Ovary (tissue), 9 donors: ENCODE results near the gene SEMA6D. TPM values are rescaled to one million over a fixed set of nuclear protein-coding genes. Genes with fewer than 3 reads are reported as not detected.

ENCODE experiments used
- DNase-seq, 5 donors: peaks; one replicate each; pipeline ENCODE4 v3.0.0-alpha.2; 2019 to 2020
- H3K27ac ChIP-seq, 2 donors: fragments of 200-600 bp; one replicate each; pipeline versions ENCODE4 v1.5.1 to v1.8.0; 2019 to 2022
- H3K27me3 ChIP-seq: fragments of 200-600 bp; one replicate; pipeline ENCODE4 v1.8.0; 2022
- H3K36me3 ChIP-seq: fragments of 200-600 bp; sonication (generic); one replicate; pipeline ENCODE4 v1.5.1; 2019
- H3K4me1 ChIP-seq: one replicate; pipeline ENCODE4 v1.8.1; 2013; ENCODE audit warnings: mild to moderate bottlenecking, moderate library complexity; ENCODE audit not compliant: insufficient read depth
- H3K4me3 ChIP-seq: fragments of 200-600 bp; sonication (generic); one replicate; pipeline ENCODE4 v1.5.1; 2017
- H3K9me3 ChIP-seq, 2 donors: fragments of 200-600 bp in 1 of 2; sonication (generic) in 1 of 2; one replicate each; pipeline versions ENCODE4 v1.5.1 to v1.8.1; 2013 to 2019; ENCODE audit warnings: mild to moderate bottlenecking in 1 of 2, moderate library complexity in 1 of 2
- CTCF ChIP-seq, 3 donors: fragments of 450-650 bp in 2 of 3; fragments of 200-600 bp in 1 of 3; IDR thresholded peaks; one replicate each; pipeline versions ENCODE4 v1.5.1 to v1.8.0; 2016 to 2022; ENCODE audit warnings: antibody characterized with exemption in 3 of 3, mild to moderate bottlenecking in 1 of 3
- EP300 ChIP-seq: sonication (generic); formaldehyde crosslinking; IDR thresholded peaks from one replicate; pipeline ENCODE4 v1.6.1; 2017; ENCODE audit warnings: antibody characterized with exemption
- POLR2A ChIP-seq: fragments of 450-650 bp; IDR thresholded peaks from one replicate; pipeline ENCODE4 v1.6.1; 2017; ENCODE audit warnings: antibody characterized with exemption, mild to moderate bottlenecking, moderate library complexity
- WGBS, 3 donors: extraction: QIAGEN DNeasy Blood & Tissue Kit in 1 of 3; methylation state at CpG; one replicate each; pipeline versions ENCODE4 v1.1.5 to v1.1.7; 2013 to 2017; 5-methylcytosine and 5-hydroxymethylcytosine counted together
- intact Hi-C, 4 donors: fragments of 100-400 bp; cut with DNase I; formaldehyde crosslinking; loops; one replicate each; pipeline versions ENCODE4 v1.11.0 to v1.15.1; 2022 to 2023
- polyA plus RNA-seq, 2 donors: library from polyadenylated mRNA; stranded (reverse); fragments of 200-250 nt in 1 of 2; fragments of 350-450 nt in 1 of 2; fragmentation: Illumina TruSeq in 1 of 2; extraction: RNeasy Lipid Tissue Mini Kit (QIAGEN cat#74804) in 1 of 2; gene quantifications; one replicate each; pipeline ENCODE4 v1.2.3, GENCODE V29; 2013 to 2014
- total RNA-seq, 7 donors: library from RNA; depleted of rRNA in 2 of 7; stranded (reverse); fragments of >200 nt in 2 of 7; fragmentation: NEBNext Ultra II Directional in 3 of 7; extraction: Animal tissue kit (Norgen Biotek cat#: 25700) in 3 of 7; gene quantifications; one replicate each; pipeline versions ENCODE4 v1.1.0 to v1.2.4, GENCODE V29; 2016 to 2023
- donor health status: DM: no; HTN: no; CAD: no; lungs with moderate emphysema.
- donor health status: DM: no; HTN: no; CAD: no.
- donor health status: Bipolar disorder and iron deficiency.
- donor health status: DM: yes; HTN: yes; CAD: no.
- donor health status: DM: no; HTN: no; CAD: no.
- donor health status: DM: yes; HTN: yes; CAD: no.

Gene SEMA6D
- total and polyA plus RNA-seq, 9 donors, result 13.7 to 45.3 (median 27.2) TPM

GRCh38 chr15:47744973-47745372 lies 27.7 kb downstream of the SEMA6D start:
- H3K27ac ChIP-seq, result no peak overlapping the region
- TF ChIP-seq POLR2A (no peak), EP300 (no peak), CTCF (IDR thresholded peaks at IDR 0.05) (no peak)
- H3K4me3 ChIP-seq, result no peak overlapping the region
- no peaks in the 10 kb centered on the region for H3K36me3 ChIP-seq
- no peaks in the 10 kb centered on the region for H3K27me3 ChIP-seq
- no peak for DNase-seq
- intact Hi-C loops, result no loop called here
- WGBS, 3 donors, result 93 to 100% (median 96%) methylated on average over 2 of the region's 2 CpGs
- H3K4me1 ChIP-seq, result peaks cover 18% of the 10 kb centered on the region
- no peaks in the 10 kb centered on the region for H3K9me3 ChIP-seq

- WGBS, 3 donors, result 61 to 64% (median 61%) methylated on average over 3 of the region's 3 CpGs
- H3K9me3 ChIP-seq, result no peaks in the 10 kb centered on the region
- H3K4me3 ChIP-seq, result no peak overlapping the region
- intact Hi-C loops, result no loop called here
- H3K27ac ChIP-seq, result no peak overlapping the region
- peaks cover 25% of the 10 kb centered on the region for H3K4me1 ChIP-seq
- no peak for TF ChIP-seq POLR2A
- no peak for TF ChIP-seq CTCF (IDR thresholded peaks at IDR 0.05)
- TF ChIP-seq EP300, result no peak
- DNase-seq, result no peak
- H3K36me3 ChIP-seq, result no peaks in the 10 kb centered on the region
- no peaks in the 10 kb centered on the region for H3K27me3 ChIP-seq
Measured at GRCh38 chr15:47746516-47746915, 29.2 kb downstream of the SEMA6D start.

GRCh38 chr15:47750030-47750739 lies 32.9 kb downstream of the SEMA6D start:
- 26 to 33% (median 31%) methylated on average over 2 of the region's 2 CpGs for WGBS, 3 donors
- H3K4me1 ChIP-seq, result peaks cover 17% of the 10 kb centered on the region
- no peaks in the 10 kb centered on the region for H3K27me3 ChIP-seq
- no peaks in the 10 kb centered on the region for H3K36me3 ChIP-seq
- intact Hi-C loops, result no loop called here
- H3K9me3 ChIP-seq, result no peaks in the 10 kb centered on the region
- DNase-seq, result peak in 1 of 5 donors; percentile 21
- no peak for TF ChIP-seq EP300
- TF ChIP-seq CTCF (IDR thresholded peaks at IDR 0.05), result no peak
- no peak for TF ChIP-seq POLR2A
- H3K27ac ChIP-seq, result peak overlapping the region in 1 of 2 donors; percentile 11
- H3K4me3 ChIP-seq, result no peak overlapping the region

GRCh38 chr15:47750740-47751262 lies 33.5 kb downstream of the SEMA6D start:
- intact Hi-C loops, result no loop called here
- H3K27me3 ChIP-seq, result no peaks in the 10 kb centered on the region
- DNase-seq, result no peak
- peak overlapping the region in 1 of 2 donors; percentile 11 for H3K27ac ChIP-seq
- H3K9me3 ChIP-seq, result no peaks in the 10 kb centered on the region
- H3K36me3 ChIP-seq, result no peaks in the 10 kb centered on the region
- TF ChIP-seq EP300 (no peak), POLR2A (no peak), CTCF (IDR thresholded peaks at IDR 0.05) (no peak)
- WGBS, 3 donors, result 90 to 94% (median 94%) methylated on average over 4 of the region's 4 CpGs
- H3K4me1 ChIP-seq, result peaks cover 16% of the 10 kb centered on the region
- no peak overlapping the region for H3K4me3 ChIP-seq
